ENCODE measurements around the gene TDO2.

The TDO2 gene
- long read RNA-seq = 0 reads

- no peak within 1 kb of the TSS for H3K27ac ChIP-seq (replicated peaks)
- DNase-seq (ENCODE audit: low read depth in 1 of 2, low spot score in 1 of 2) = no peak
- TF ChIP-seq POLR2AphosphoS5 (IDR thresholded peaks at IDR 0.05; ENCODE audit: low read depth) (no peak), CTCF (IDR thresholded peaks at IDR 0.05; ENCODE audit: insufficient read depth, low read length) (no peak), REST (IDR thresholded peaks at IDR 0.05; ENCODE audit: insufficient replicate concordance, low read depth) (no peak), GABPA (IDR thresholded peaks at IDR 0.05; ENCODE audit: low read depth) (no peak), SPI1 (IDR thresholded peaks at IDR 0.05; ENCODE audit: borderline replicate concordance, low read depth) (no peak)
Measured at GRCh38 chr4:155903453-155903852, at the start of gene TDO2. TDO2 (plus strand) TSS chr4:155903696; CDS start chr4:155903759, 63 bp downstream.

GRCh38 chr4:155854582-155855226 lies 48.8 kb upstream of the TDO2 start:
- Histone ChIP-seq H3K27ac (replicated peaks) (no peak overlapping the region), H3K27me3 (ENCODE audit: insufficient read depth, poor library complexity, severe bottlenecking) (no peaks in the 10 kb centered on the region), H3K4me3 (replicated peaks; ENCODE audit: insufficient read depth, low read length) (no peak overlapping the region)
- DNase-seq (ENCODE audit: low read depth in 1 of 2, low spot score in 1 of 2) = no peak
- no peak for TF ChIP-seq POLR2AphosphoS5 (IDR thresholded peaks at IDR 0.05; ENCODE audit: low read depth)

More at GRCh38 chr4:155903453-155903852, at the start of gene TDO2:
- no peaks in the 10 kb centered on the region for H3K27me3 ChIP-seq (ENCODE audit: insufficient read depth, poor library complexity, severe bottlenecking)
- no peak within 1 kb of the TSS for H3K4me3 ChIP-seq (replicated peaks; ENCODE audit: insufficient read depth, low read length)

GRCh38 chr4:155855897-155856296 lies 47.6 kb upstream of the TDO2 start:
- no peaks in the 10 kb centered on the region for H3K27me3 ChIP-seq (ENCODE audit: insufficient read depth, poor library complexity, severe bottlenecking)
- TF ChIP-seq SPI1 (IDR thresholded peaks at IDR 0.05; ENCODE audit: borderline replicate concordance, low read depth) (no peak), REST (IDR thresholded peaks at IDR 0.05; ENCODE audit: insufficient replicate concordance, low read depth) (no peak), GABPA (IDR thresholded peaks at IDR 0.05; ENCODE audit: low read depth) (no peak), POLR2AphosphoS5 (IDR thresholded peaks at IDR 0.05; ENCODE audit: low read depth) (no peak)
- DNase-seq (ENCODE audit: low read depth in 1 of 2, low spot score in 1 of 2) = no peak
- H3K4me3 ChIP-seq (replicated peaks; ENCODE audit: insufficient read depth, low read length) = no peak overlapping the region
- H3K27ac ChIP-seq (replicated peaks) = no peak overlapping the region

- Histone ChIP-seq H3K4me3 (replicated peaks; ENCODE audit: insufficient read depth, low read length) (no peak within 1 kb of the TSS), H3K27me3 (ENCODE audit: insufficient read depth, poor library complexity, severe bottlenecking) (no peaks in the 10 kb centered on the region), H3K27ac (replicated peaks) (no peak within 1 kb of the TSS)
- no peak for DNase-seq (ENCODE audit: low read depth in 1 of 2, low spot score in 1 of 2)
- TF ChIP-seq SPI1 (IDR thresholded peaks at IDR 0.05; ENCODE audit: borderline replicate concordance, low read depth) (no peak), CTCF (IDR thresholded peaks at IDR 0.05; ENCODE audit: insufficient read depth, low read length) (no peak), POLR2AphosphoS5 (IDR thresholded peaks at IDR 0.05; ENCODE audit: low read depth) (no peak), GABPA (IDR thresholded peaks at IDR 0.05; ENCODE audit: low read depth) (no peak), REST (IDR thresholded peaks at IDR 0.05; ENCODE audit: insufficient replicate concordance, low read depth) (no peak)
Measured at GRCh38 chr4:155866177-155866576, 37.3 kb upstream of the TDO2 start, which contains the start of gene ASIC5. ASIC5 (minus strand) TSS chr4:155866277; CDS start chr4:155866226, 51 bp downstream.

Data from HL-60 (cell line).